Prostate gland (tissue), 2 donors: ENCODE measurements around the gene SELENOK.

Source experiments
- POLR2A ChIP-seq: fragments of 450-650 bp; IDR thresholded peaks from one replicate; pipeline ENCODE4 v1.6.1; 2016; ENCODE audit warnings: antibody characterized with exemption, mild to moderate bottlenecking
- POLR2AphosphoS5 ChIP-seq: sonication (generic); formaldehyde crosslinking; IDR thresholded peaks from one replicate; pipeline ENCODE4 v1.6.1; 2017; ENCODE audit warnings: antibody characterized with exemption
- TF ChIP-seq, protein P1 (sequence below), 4 experiments: fragments of 200-600 bp in 2 of 4; fragments of 450-650 bp in 2 of 4; sonication (generic) in 2 of 4; IDR thresholded peaks; 1 replicate in 3 of 4; 2 replicates in 1 of 4; pipeline ENCODE4 v1.5.1; 2016 to 2019; ENCODE audit warnings: antibody characterized with exemption in 4 of 4, mild to moderate bottlenecking in 2 of 4, moderate library complexity in 2 of 4

- TF ChIP-seq, protein P1, sequence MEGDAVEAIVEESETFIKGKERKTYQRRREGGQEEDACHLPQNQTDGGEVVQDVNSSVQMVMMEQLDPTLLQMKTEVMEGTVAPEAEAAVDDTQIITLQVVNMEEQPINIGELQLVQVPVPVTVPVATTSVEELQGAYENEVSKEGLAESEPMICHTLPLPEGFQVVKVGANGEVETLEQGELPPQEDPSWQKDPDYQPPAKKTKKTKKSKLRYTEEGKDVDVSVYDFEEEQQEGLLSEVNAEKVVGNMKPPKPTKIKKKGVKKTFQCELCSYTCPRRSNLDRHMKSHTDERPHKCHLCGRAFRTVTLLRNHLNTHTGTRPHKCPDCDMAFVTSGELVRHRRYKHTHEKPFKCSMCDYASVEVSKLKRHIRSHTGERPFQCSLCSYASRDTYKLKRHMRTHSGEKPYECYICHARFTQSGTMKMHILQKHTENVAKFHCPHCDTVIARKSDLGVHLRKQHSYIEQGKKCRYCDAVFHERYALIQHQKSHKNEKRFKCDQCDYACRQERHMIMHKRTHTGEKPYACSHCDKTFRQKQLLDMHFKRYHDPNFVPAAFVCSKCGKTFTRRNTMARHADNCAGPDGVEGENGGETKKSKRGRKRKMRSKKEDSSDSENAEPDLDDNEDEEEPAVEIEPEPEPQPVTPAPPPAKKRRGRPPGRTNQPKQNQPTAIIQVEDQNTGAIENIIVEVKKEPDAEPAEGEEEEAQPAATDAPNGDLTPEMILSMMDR (IDR thresholded peaks at IDR 0.05) = no peak
- TF ChIP-seq POLR2A = no peak
- no peak for TF ChIP-seq POLR2AphosphoS5
Observed at GRCh38 chr3:53936347-53936746, 44.7 kb upstream of the SELENOK start.
